ENCODE results near the gene FGF2.
"Not testable (repeated sequence)": the region's sequence is repeated elsewhere in the genome, so short reads cannot be mapped to it uniquely, and the experiment has no call there.

Gene FGF2

DNA sequence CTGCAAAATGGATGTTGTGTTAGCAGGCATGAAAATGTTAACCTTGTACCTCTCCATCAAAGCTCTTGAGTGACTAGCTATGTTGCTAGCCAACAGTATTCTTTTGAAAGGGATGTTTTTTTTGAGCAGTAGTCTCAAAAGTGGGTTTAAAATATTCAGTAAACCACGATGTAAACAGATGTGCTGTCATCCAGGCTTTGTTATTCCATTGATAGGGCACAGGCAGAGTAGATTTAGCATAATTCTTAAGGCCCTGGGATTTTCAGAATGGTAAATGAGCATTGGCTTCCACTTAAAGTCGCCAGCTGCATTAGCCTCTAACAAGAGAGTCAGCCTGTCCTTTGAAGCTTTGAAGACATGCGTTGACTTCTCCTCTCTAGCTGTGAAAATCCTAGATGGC lies 18.4 kb downstream of the FGF2 start:
- no peak for DNase-seq (ENCODE audit: low read depth in 2 of 2)

DNA sequence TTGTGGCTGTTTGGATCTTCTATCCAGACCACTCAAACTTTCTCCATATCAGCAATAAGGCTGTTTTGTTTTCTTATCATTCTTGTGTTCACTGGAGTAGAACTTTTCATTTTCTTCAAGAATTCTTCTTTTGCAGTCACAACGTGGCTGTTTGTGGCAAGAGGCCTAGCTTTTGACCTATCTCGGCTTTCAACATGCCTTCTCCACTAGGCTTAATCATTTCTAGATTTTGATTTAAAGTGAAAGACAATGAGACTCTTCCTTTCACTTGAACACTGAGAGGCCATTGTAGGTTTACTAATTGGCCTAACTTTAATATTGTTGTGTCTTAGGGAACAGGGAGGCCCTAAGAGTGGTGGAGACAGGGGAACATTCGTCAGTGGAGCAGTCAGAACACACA lies 19.1 kb downstream of the FGF2 start:
- no peak for DNase-seq (ENCODE audit: low read depth in 2 of 2)

DNA sequence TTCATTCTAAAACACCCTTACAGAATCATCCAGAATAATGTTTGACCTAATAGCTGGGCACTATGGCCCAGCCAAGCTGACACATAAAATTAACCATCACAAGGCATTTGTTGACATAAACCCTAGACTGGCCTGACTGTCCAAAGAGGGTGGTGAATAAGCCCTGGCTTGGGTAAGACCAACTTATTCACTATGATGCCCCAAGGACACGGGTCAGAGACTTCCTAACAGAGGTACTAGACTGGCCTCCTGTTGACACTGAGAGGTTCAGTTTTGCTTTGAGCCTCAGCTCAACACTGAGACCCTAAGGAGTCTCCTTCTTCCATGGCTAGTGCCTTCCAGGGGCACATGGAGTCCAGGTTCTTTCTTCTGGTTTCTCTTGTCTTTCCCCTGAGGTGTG lies 21.3 kb downstream of the FGF2 start:
- DNase-seq (ENCODE audit: low read depth in 2 of 2) = no peak

DNA sequence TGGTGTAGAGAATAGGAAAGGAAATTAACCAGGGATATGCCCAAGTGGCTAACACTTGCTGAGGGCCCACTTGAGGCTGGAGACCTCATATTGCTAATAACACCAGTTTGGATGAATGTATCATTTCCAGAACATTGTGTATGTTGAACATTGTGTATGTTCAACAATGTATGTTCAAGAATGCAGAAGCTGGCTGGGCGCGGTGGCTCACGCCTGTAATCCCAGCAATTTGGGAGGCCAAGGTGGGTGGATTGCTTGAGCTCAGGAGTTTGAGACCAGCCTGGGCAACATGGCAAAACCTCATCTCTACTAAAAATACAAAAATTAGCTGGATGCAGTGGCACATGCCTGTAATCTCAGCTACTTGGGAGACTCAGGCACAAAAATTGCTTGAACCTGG lies 23.2 kb downstream of the FGF2 start:
- DNase-seq (ENCODE audit: low read depth in 2 of 2) = not testable (repeated sequence)

DNA sequence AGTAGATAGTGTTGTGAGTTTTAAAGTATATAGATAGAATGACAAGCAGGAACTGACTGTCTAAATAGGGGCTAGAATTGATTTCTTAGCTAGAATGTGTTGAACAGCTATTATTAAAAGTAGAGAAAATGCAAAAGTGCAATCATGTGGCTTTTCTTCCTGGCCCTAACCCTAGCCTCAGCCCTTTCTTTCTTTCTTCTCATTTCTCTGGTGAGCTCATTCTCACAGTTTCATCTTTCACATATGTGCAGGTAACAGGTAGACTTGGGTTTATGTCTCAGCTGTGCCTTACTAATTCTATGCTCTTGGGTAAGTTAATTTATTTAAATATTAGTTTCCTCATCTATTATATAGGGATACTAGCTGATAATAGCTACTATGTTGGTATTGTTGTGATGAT lies 24.9 kb downstream of the FGF2 start:
- no peak for DNase-seq (ENCODE audit: low read depth in 2 of 2)

DNA sequence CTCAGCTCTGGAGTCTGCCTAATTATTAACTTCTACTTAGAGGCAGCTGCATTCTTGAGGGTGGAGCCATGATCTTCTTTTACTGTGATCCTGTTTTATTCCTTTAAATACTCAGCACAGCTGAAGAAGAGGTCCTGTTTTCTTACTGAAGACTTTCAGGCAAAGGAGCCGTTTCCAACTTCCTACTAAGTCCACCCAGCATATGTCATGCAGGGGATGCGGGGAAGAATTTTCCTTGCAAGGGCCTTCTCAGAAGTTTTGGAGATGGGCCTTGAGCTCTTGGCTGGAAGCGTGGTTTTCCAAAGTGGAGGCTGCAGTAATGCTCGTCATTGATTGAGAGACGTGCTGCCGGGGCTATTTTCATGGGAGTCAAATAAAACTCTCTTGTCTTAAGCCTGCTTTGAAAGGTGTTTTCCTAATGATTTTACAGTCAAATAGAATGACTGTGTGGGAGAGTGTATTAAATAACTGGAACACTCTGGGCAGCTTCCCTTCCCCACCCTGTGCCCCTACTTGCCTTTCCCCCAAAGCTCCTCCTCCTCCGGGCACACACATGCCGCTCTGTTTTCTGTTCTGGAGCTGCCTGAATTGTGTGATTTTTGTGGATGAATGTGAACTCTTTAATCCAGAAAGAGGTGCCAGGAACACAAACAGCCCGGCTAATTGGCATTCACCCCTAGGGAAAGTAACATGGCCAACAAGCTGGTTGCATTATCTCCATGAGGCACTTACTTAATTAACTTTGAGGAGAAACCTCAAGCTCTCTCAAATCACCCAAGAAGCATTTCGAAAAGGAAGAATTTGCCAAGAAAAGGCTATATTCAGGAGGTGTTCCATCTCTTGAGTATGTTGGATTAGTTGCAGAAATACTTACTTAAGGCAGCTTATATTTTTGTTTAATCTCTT lies 28.1 kb downstream of the FGF2 start:
- no peak for DNase-seq (ENCODE audit: low read depth in 2 of 2)

DNA sequence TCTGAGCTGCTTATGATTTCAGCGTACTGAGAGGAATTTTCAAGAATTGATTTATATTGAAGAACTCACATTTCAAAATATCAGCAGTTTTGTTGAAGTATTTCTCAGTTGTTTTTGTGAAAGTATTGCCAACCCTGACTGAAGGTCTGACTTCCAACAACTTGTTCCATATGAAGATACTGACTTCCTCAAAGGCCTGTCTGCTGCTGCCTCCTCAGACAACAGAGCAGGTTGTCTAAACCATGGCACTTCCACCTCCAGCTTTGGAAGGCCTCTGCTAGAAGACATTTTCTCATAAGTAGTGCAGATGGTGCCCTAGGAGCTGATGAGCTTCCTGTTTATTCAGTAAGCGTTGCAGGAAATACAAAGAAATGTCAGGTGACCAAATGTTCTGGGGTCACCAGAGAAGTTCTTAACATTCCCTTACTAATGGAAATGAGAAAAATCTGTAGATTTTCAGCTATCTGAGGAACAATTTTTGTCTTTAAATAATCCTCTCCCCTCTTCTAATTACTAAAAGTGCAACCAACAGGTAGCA lies 28.8 kb downstream of the FGF2 start:
- no peak for DNase-seq (ENCODE audit: low read depth in 2 of 2)

DNA sequence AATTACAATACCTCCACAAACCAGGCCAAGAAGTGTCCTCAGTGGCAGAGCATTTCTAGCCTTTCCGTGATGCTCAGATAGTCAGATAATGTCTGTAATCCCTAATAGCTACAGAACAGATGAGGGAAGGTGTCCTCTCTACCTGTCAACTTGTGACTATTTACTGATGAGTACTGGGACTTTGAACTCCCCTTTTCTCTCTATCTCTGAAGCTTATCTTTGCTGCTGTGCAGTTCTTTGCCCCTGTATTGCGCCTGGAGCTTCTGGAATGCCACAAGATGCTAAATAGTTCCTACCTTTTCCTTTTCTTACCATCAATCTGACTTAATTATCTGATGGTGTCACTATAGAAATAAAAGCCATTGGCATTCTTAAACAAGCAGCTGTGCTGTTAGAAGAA lies 30.5 kb downstream of the FGF2 start:
- DNase-seq (ENCODE audit: low read depth in 2 of 2) = no peak

DNA sequence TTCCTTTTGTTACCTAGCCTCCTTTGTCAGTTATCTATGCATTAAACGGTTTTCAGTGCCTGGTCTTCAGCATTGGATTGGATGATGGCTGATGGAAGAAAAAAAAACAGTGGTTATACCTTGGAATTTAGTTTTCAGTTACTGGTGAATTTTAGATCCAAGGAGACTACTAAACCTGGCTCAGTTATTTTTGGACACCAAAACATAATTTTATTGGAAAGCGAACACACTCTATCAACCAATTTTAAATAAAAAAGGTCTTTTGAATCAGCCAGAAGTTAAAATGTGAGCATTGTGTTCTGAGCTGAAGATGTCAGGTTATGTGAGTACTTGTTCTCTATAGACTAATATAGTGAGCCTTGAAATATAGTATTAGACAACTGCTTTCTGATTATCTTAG lies 32.1 kb downstream of the FGF2 start:
- DNase-seq (ENCODE audit: low read depth in 2 of 2) = no peak

DNA sequence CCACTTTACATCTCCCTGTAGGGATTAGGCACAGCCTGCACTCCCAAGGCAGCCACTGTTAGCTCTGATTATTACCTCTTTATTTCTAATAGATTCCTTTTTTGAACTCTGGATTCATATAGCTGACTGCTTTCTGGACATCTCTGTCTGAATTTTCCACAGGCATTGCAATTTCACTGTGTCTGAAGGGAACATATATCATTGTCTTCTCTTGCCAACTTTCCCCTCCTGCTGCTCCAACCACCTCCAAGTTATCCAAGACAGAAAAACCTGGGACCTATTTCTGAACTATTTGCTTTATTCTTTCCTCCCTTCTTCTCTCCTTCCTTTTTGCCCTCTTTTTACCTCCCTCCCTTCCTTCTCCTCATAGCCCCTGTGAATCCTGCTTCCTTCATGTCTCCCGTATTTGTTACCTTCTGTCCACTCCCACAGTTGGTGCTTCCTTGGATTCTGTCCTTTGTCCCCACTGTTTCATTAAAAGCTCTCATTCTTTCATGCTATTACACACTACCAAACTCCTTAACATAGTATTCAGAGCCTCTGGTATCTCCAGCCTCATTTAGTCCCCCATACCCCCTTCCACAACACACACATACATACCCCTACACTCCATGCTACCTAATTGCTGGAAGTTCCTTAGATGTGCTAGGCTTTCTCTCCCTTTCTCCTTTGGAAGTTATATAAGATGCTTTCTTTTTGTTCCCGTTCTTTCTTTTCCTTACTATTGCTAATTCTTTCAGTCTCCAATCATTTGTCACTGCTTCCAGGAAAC lies 34.7 kb downstream of the FGF2 start:
- DNase-seq (ENCODE audit: low read depth in 2 of 2) = no peak

DNA sequence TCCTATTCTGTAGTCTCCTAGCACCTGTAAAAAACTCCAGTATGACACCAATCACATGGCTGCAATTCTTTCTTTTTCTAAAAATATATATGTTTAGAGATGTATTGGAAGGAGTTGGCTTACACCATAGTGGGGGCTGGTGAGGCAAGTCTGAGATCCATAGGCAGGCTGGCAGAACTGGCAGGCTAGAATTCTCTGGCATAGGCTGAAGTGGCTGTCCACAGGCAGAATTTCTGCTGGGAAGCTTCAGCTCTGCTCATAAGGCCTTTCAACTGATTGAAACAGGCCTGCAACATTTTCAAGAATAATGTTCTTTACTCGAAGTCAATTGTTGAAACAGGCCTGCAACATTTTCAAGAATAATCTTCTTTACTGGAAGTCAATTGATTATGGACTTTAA lies 37.0 kb downstream of the FGF2 start:
- DNase-seq (ENCODE audit: low read depth in 2 of 2) = no peak

DNA sequence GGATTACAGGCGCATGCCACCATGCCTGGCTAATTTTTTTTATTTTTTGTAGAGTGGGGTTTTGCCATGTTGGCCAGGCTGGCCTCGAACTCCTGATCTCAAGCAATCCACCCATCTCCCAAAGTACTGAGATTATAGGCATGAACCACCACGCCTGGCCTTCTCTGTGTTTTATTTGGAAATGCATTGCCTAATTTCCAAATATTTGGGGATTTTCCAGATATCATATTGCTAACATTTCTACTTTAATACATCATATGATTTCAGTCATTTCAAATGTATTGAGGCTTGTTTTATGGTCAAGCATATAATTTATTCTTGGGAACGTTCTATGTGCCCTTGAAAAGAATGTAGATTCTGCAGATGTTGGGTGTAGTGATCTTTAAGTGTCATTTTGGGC lies 38.8 kb downstream of the FGF2 start:
- DNase-seq (ENCODE audit: low read depth in 2 of 2) = no peak

DNA sequence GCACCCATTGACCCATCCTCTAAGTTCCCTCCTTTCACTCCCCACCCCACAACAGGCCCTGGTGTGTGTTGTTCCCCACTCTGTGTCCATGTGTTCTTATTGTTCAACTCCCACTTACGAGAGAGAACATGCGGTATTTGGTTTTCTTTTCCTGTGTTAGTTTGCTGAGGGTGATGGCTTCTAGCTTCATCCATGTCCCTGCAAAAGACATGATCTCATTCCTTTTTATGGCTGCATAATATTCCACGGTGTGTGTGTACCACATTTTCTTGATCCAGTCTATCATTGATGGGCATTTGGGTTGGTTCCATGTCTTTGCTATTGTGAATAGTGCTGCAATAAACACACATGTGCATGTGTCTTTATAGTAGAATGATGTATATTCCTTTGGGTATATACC lies 41.6 kb downstream of the FGF2 start:
- not testable (repeated sequence) for DNase-seq (ENCODE audit: low read depth in 2 of 2)

DNA sequence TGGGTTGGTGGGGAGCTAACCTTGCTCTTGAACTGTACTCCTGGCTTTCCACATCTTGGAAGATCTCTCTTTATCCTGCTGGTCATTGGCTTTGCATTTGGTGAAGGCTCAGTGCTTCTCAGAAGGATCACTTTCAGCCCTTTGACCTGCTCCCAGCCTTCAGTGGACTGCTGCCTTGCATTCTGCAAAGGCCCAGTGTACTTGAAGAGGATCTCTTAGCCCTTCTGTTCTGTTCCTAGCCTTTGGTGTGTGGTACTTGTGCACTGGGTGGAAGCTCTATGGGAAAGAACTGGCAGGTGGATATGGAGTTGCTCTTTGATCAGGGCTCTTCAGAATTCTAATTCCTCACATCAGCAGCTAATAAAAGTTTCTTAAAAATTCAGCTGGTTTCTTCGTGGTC lies 46.5 kb downstream of the FGF2 start:
- no peak for DNase-seq (ENCODE audit: low read depth in 2 of 2)

DNA sequence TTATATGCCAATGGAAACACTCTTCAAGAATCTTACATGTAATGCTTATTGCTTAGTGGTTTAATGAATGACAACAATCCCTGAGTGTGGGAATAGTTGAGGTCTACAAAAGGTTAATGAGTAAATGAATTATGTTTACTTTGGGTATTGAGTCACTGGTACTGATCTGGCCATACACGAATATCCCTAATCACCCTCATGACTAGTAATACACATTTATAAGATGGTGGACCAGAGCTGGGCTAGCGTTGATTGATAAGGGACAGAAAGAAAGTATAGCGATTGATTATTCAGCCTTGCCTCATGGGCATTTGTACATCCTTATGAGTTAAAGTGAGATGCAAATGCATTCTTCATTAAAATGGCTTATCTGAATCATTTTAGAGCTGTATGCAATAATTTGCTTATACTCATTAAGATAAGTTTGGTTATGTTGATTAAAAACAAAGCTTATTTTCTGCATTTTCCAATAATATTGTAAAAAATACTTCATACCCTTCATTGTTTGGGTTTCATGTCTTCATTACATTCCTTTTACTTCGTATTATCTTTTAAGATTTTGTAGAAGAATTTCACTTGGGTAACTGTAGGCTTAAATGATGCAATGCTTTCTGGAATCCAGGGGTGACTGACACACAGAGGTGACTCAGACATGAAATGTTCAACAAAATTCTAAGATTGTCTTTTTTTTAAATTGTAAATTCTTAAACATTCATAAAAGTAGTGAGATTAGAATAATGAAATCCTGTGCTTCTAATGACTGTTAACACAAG lies 47.4 kb downstream of the FGF2 start:
- DNase-seq (ENCODE audit: low read depth in 2 of 2) = no peak

DNA sequence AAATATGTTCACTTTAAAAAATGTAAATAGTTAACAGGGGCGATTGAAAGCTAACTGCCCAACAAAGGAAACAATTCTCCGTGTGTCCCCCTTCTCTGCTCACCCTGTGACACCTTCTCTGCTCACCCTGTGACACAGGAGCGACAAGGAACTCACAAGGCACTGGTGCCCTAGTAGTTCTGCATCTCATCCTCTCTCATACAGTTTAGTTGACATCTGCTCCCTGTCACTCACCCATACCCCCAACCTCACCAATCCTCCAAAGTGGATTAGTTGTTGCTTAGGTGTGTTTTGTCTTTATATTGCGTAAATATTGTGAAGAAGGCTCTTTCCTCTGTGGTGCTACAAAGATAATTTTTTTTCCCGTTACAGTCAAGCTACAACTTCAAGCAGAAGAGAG lies 49.3 kb downstream of the FGF2 start:
- no peak for DNase-seq (ENCODE audit: low read depth in 2 of 2)

DNA sequence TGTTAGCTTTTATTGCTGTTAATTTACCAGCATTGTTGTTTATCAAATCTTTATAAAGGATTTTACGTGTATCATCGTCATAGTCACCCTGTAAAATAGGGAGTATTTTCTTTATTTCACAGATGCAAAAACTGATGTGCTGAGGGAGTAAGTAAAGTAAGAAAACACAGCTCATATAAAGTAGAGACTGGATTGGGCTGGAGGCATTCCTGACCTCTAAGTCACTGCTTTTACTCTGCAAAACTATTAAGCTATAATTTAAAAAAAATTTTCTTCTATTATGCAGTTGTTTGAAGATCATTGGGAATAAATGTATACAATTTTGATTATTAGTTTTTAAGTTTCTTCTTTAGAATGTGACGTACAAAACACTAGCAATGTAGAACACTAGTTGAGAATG lies 49.8 kb downstream of the FGF2 start:
- no peak for DNase-seq (ENCODE audit: low read depth in 2 of 2)

DNA sequence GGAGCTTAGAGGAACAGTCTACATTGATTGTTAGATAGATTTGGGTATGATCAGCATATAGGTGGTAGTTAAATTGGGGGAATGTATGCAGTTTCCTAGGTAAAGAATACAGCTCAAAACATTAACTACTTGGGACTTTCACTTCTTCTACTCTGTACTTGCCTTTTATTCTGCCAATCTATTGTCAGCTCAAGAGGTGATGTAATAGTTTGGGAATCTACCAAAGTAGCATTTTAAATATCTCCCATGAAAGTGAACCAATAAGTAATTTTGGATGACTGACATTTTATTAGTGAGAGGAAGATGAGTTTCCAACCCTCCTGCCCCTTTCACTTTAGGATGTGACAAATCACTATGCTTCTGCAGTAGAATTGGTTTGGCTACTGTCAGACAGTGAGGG lies 52.4 kb downstream of the FGF2 start:
- no peak for DNase-seq (ENCODE audit: low read depth in 2 of 2)

DNA sequence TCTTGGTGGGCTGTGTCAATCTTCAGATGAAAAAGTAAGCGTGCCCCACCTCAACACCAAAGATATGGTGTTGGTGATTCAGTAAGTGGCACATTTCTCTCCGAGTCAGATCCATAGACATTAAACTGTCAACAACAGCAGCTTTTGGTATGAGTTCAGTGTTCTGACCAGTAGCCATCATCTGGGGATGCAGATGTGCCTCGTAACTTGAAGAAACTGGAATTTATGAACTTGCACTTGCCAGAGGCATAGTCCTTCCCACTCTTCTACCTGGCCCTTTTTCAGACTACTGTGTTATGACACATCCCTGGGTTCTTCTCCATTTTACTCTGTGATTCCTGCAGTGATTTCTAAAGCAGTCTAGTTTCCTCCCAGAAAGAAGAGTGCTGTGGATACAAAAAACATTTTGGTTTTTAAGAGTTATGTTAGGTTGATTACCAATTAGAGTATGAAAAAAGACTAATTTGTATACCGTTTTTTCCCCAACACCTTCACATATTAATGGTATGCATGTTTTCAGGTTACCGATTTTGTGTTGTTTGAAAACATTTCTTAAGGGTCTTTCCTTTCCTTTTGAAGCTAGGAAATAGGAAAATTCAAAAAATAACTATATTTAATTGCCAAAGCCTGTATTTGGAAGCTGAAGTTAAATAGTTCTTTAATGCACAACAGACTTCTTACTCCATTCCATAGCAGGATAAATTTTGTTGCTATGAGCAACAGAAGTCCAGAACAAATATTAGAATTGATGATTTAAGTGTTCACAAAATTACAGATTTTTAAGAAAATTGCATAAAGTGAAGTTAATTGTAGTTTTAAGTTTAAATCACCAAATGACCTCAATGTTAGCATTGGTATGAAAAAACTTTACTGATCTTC lies 56.5 kb downstream of the FGF2 start:
- DNase-seq (ENCODE audit: low read depth in 2 of 2) = no peak

DNA sequence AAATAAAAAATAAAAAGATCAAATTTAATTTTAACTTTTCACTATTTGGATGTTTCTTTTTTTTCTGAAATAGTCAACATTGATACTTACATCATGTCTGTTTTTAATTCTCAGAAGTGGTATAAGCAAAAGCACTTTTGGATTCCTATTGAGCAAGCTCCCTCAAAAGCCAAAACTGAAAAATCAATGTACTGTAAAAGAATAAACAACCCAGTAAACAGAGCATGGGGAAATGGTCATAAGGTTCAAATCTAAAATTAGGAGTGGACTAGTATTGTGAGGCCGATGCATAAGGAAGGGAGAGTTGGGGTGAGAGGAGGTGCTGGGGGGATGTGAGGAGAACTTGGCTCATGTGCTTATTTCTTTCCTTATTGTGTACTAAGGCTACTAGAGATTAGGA lies 57.9 kb downstream of the FGF2 start:
- no peak for DNase-seq (ENCODE audit: low read depth in 2 of 2)

DNA sequence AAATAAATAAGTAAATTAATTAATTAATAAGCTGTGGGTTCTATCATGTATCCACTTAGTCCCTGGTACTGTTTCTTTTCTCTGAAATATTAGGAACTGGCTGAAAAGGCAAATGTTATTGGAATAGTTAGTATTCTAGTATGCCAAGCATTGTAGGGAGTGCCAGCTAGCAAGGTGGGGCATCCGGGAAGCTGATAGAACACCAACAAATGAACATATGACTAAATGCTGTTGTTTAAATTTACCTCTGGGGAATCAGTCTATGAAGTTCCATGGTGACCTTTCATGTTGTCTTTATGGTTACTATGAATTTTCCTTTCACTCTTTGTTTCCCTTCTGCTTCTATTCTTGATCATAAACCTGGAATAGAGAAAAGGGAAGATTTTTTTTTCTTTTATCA lies 63.1 kb downstream of the FGF2 start:
- no peak for DNase-seq (ENCODE audit: low read depth in 2 of 2)

Measured in activated CD4-positive, alpha-beta T cell treated with anti-CD3 and anti-CD28 coated beads for 24 hours (primary cell).